Measurements from ENCODE around the gene RDX. TPM values are rescaled to one million over a fixed set of nuclear protein-coding genes. Genes with fewer than 3 reads are reported as not detected.
A peak's percentile ranks its signal among the peaks of the same experiment; 100 is the strongest.
"Not testable (repeated sequence)": the region's sequence is repeated elsewhere in the genome, so short reads cannot be mapped to it uniquely, and the experiment has no call there.

RDX gene
- total RNA-seq, 4 donors from 2014 or later, result 95.7 to 140 (median 115) TPM

GRCh38 chr11:110294509-110294908, 1.9 kb downstream of the RDX start:
- no peaks in the 10 kb centered on the region for H3K36me3 ChIP-seq
- no peak for ATAC-seq
- H3K27me3 ChIP-seq, result no peaks in the 10 kb centered on the region
- DNase-seq, result no peak
- TF ChIP-seq CTCF (IDR thresholded peaks at IDR 0.05 in 4 of 5, conservative IDR thresholded peaks at IDR 0.05 in 1 of 5), result no peak
- no peak for TF ChIP-seq POLR2A (IDR thresholded peaks at IDR 0.05)
- H3K4me1 ChIP-seq, result peaks cover 33 to 37% of the 10 kb centered on the region in 2 donors
- H3K9me3 ChIP-seq, result no peaks in the 10 kb centered on the region
- H3K27ac ChIP-seq, result peak overlapping the region; percentile 7 to 99 (median 96)
- intact Hi-C loops (cut with DNase I; ENCODE audit: low total_unique reads) (loop anchor here (10.0 kb wide), 1 partner anchor 90 kb away; no protein-coding TSS in a partner anchor), in situ Hi-C loops (cut with MboI; ENCODE audit: low sequenced_read_pairs in 4 of 4) (no loop called here)
- H3K4me3 ChIP-seq, result peak overlapping the region; percentile 77 to 96 (median 88)

GRCh38 chr11:110293389-110293788, 3.0 kb downstream of the RDX start:
- Histone ChIP-seq H3K9me3 (no peaks in the 10 kb centered on the region), H3K4me3 (peak overlapping the region in 3 of 4 donors; percentile 86 to 96 (median 91)), H3K4me1 (peaks cover 40 to 41% of the 10 kb centered on the region in 2 donors), H3K27me3 (no peaks in the 10 kb centered on the region), H3K27ac (no peak overlapping the region), H3K36me3 (no peaks in the 10 kb centered on the region)
- ATAC-seq, result no peak
- intact Hi-C loops (cut with DNase I; ENCODE audit: low total_unique reads), result loop anchor here (10.0 kb wide), 1 partner anchor 89 kb away; no protein-coding TSS in a partner anchor
- TF ChIP-seq CTCF (IDR thresholded peaks at IDR 0.05 in 4 of 5, conservative IDR thresholded peaks at IDR 0.05 in 1 of 5) (no peak), POLR2A (IDR thresholded peaks at IDR 0.05) (no peak)
- DNase-seq, result no peak
- in situ Hi-C loops (cut with MboI; ENCODE audit: low sequenced_read_pairs in 4 of 4), result no loop called here

- DNase-seq; ATAC-seq; H3K36me3 ChIP-seq; H3K27me3 ChIP-seq; in situ Hi-C loops (cut with MboI; ENCODE audit: low sequenced_read_pairs in 4 of 4); H3K4me3 ChIP-seq; H3K27ac ChIP-seq; H3K9me3 ChIP-seq: not testable (repeated sequence)
- peaks cover 46 to 52% of the 10 kb centered on the region in 2 donors for H3K4me1 ChIP-seq
- intact Hi-C loops (cut with DNase I; ENCODE audit: low total_unique reads), result loop anchor here (10.0 kb wide), 1 partner anchor 87 kb away; no protein-coding TSS in a partner anchor
Observed at GRCh38 chr11:110292146-110292545, 4.3 kb downstream of the RDX start.

- no peak overlapping the region for H3K27ac ChIP-seq
- H3K4me1 ChIP-seq, result peaks cover 57 to 65% of the 10 kb centered on the region in 2 donors
- H3K4me3 ChIP-seq, result no peak overlapping the region
- no peaks in the 10 kb centered on the region for H3K27me3 ChIP-seq
- DNase-seq (no peak), ATAC-seq (no peak)
- no peaks in the 10 kb centered on the region for H3K36me3 ChIP-seq
- no peaks in the 10 kb centered on the region for H3K9me3 ChIP-seq
- intact Hi-C loops (cut with DNase I; ENCODE audit: low total_unique reads), result loop anchor here (10.0 kb wide), 1 partner anchor 86 kb away; no protein-coding TSS in a partner anchor
- TF ChIP-seq POLR2A (IDR thresholded peaks at IDR 0.05) (no peak), CTCF (IDR thresholded peaks at IDR 0.05 in 4 of 5, conservative IDR thresholded peaks at IDR 0.05 in 1 of 5) (no peak)
- in situ Hi-C loops (cut with MboI; ENCODE audit: low sequenced_read_pairs in 4 of 4), result no loop called here
Observed at GRCh38 chr11:110290591-110291334, 5.7 kb downstream of the RDX start.

GRCh38 chr11:110289472-110289871, 6.9 kb downstream of the RDX start:
- peaks cover 51 to 60% of the 10 kb centered on the region in 2 donors for H3K4me1 ChIP-seq
- in situ Hi-C loops (cut with MboI; ENCODE audit: low sequenced_read_pairs in 4 of 4), result no loop called here
- no peak for DNase-seq

More at GRCh38 chr11:110289472-110289871, 6.9 kb downstream of the RDX start:
- H3K27ac ChIP-seq, result no peak overlapping the region
- intact Hi-C loops (cut with DNase I; ENCODE audit: low total_unique reads), result no loop called here
- no peak overlapping the region for H3K4me3 ChIP-seq
- no peaks in the 10 kb centered on the region for H3K9me3 ChIP-seq
- no peaks in the 10 kb centered on the region for H3K27me3 ChIP-seq
- ATAC-seq, result no peak
- H3K36me3 ChIP-seq, result no peaks in the 10 kb centered on the region
- TF ChIP-seq POLR2A (IDR thresholded peaks at IDR 0.05), result no peak
